OCI-LY1 (cell line): Measurements from ENCODE around the gene LEKR1.

Experiments used
- H2AFZ ChIP-seq: fragments of 200-600 bp; sonication (generic), shearing (Covaris generic); 2 replicates; pipeline ENCODE4 v1.6.0; 2014; ENCODE audit warnings: antibody characterized with exemption, mild to moderate bottlenecking, low read length
- H3F3A ChIP-seq: fragments of 200-600 bp; sonication (generic), shearing (Covaris generic); 2 replicates; pipeline ENCODE4 v1.6.0; 2014; ENCODE audit warnings: mild to moderate bottlenecking, antibody characterized with exemption, low read length, moderate library complexity; ENCODE audit not compliant: insufficient read depth
- H3K27ac ChIP-seq: fragments of 200-600 bp; sonication (generic); 2 replicates; pipeline ENCODE4 v1.5.1; 2014; ENCODE audit warnings: low read length, mixed run types, mild to moderate bottlenecking, low read depth; ENCODE audit not compliant: poor library complexity, severe bottlenecking
- H3K27me3 ChIP-seq: fragments of 200-600 bp; sonication (generic); 2 replicates; pipeline ENCODE4 v1.6.0; 2014; ENCODE audit warnings: antibody characterized with exemption, mild to moderate bottlenecking, low read length, moderate library complexity; ENCODE audit not compliant: insufficient read depth
- H3K36me3 ChIP-seq: fragments of 200-600 bp; sonication (generic); 2 replicates; pipeline ENCODE4 v1.6.1; 2014; ENCODE audit warnings: mild to moderate bottlenecking, antibody characterized with exemption, low read length, moderate library complexity, mixed read lengths; ENCODE audit not compliant: insufficient read depth
- H3K4me1 ChIP-seq: fragments of 200-600 bp; sonication (generic); 2 replicates; pipeline ENCODE4 v1.5.1; 2014; ENCODE audit warnings: mild to moderate bottlenecking, low read length, moderate library complexity; ENCODE audit not compliant: insufficient read depth, severe bottlenecking
- H3K4me2 ChIP-seq: fragments of 200-600 bp; sonication (generic), shearing (Covaris generic); 2 replicates; pipeline ENCODE4 v1.6.1; 2014; ENCODE audit warnings: low read length
- H3K4me3 ChIP-seq: fragments of 200-600 bp; sonication (generic); 2 replicates; pipeline ENCODE4 v1.5.1; 2014; ENCODE audit warnings: low read length, low read depth, mild to moderate bottlenecking, mixed read lengths; ENCODE audit not compliant: poor library complexity, severe bottlenecking
- H3K79me2 ChIP-seq: fragments of 200-600 bp; shearing (Covaris generic); 2 replicates; pipeline ENCODE4 v1.6.1; 2016; ENCODE audit warnings: mixed run types, low read length, mixed read lengths; ENCODE audit not compliant: insufficient read depth
- H3K9ac ChIP-seq: fragments of 200-600 bp; sonication (generic), shearing (Covaris generic); 2 replicates; pipeline ENCODE4 v1.6.1; 2014; ENCODE audit warnings: mild to moderate bottlenecking, low read length, mixed read lengths
- H3K9me2 ChIP-seq: fragments of 200-600 bp; sonication (generic), shearing (Covaris generic); 2 replicates; pipeline ENCODE4 v1.6.1; 2014; ENCODE audit warnings: low read depth, mild to moderate bottlenecking, low read length, mixed read lengths
- H3K9me3 ChIP-seq: fragments of 200-600 bp; shearing (Covaris generic); 2 replicates; pipeline ENCODE4 v1.6.1; 2014; ENCODE audit warnings: low read length, mixed read lengths
- H4K20me1 ChIP-seq: fragments of 200-600 bp; sonication (generic), shearing (Covaris generic); 2 replicates; pipeline ENCODE4 v1.6.0; 2016; ENCODE audit warnings: mild to moderate bottlenecking, low read length; ENCODE audit not compliant: insufficient read depth
- EZH2 ChIP-seq: fragments of 200-600 bp; sonication (generic), shearing (Covaris generic); IDR thresholded peaks from 2 replicates; pipeline ENCODE4 v1.8.0; 2017; ENCODE audit warnings: borderline replicate concordance, mixed run types, mild to moderate bottlenecking, antibody characterized with exemption, low read length, moderate library complexity, mixed read lengths
- TF ChIP-seq, protein P1 (sequence below): fragments of 200-600 bp; sonication (generic), shearing (Covaris generic); IDR thresholded peaks from 2 replicates; pipeline ENCODE4 v1.5.1; 2017; ENCODE audit warnings: mild to moderate bottlenecking, antibody characterized with exemption, low read length, moderate library complexity, mixed read lengths

The LEKR1 gene

DNA sequence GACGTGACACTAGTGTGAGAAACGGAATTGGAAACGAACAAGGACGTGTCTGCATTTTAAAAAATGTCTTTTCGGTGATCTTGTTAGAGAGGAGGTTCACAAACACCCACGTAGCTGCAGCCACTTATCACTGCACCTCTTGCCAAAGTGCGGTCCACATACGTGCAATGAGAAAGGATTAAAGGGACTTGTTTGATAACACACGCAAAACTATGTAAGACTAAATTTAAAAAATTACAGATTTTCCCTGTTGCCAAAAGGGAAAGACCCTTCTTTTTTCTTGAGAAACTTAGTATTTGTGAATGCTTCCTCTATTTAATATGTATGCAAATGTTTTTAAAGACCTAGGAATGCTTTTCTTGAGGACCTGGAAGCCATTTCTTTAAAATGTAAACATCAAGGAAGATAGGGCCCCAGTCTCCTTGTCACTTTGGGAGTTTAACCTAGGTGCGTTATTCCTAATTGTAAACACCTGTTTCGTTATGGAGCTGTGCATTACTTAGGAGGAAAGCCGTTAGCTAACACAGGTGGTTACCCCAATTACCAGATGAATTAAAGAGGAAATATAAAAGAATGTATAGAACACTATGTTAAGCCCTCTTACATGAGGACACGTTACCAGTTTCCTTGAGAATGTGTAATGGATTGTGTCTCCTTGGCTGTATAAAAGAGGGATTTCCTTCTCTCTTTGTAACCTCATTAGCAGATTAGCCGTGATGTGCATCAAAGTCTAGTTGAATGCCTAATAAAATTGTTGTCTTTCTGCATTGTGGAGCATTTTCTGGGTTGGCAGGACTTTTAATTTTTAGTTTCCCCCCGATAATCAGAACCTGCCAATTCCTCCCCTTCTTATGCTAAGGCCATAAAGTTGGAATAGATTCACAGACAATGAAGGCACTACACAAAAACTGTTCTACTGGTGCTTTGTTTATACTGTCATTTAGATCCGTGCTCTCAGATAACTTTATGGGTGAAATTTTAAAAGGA, 1.0 kb downstream of the LEKR1 start:
- H3K9me2 ChIP-seq = no peaks in the 10 kb centered on the region
- no peaks in the 10 kb centered on the region for H3K79me2 ChIP-seq
- peaks cover 44% of the 10 kb centered on the region for H3K4me1 ChIP-seq
- no peaks in the 10 kb centered on the region; the same call in 1 of the 2 replicates for H3K36me3 ChIP-seq
- TF ChIP-seq EZH2 = no peak
- TF ChIP-seq, protein P1, sequence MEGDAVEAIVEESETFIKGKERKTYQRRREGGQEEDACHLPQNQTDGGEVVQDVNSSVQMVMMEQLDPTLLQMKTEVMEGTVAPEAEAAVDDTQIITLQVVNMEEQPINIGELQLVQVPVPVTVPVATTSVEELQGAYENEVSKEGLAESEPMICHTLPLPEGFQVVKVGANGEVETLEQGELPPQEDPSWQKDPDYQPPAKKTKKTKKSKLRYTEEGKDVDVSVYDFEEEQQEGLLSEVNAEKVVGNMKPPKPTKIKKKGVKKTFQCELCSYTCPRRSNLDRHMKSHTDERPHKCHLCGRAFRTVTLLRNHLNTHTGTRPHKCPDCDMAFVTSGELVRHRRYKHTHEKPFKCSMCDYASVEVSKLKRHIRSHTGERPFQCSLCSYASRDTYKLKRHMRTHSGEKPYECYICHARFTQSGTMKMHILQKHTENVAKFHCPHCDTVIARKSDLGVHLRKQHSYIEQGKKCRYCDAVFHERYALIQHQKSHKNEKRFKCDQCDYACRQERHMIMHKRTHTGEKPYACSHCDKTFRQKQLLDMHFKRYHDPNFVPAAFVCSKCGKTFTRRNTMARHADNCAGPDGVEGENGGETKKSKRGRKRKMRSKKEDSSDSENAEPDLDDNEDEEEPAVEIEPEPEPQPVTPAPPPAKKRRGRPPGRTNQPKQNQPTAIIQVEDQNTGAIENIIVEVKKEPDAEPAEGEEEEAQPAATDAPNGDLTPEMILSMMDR = no peak
- H3K4me3 ChIP-seq = peak overlapping the region; percentile 68
- H2AFZ ChIP-seq = peak overlapping the region; percentile 2; the same call in 1 of the 2 replicates
- H4K20me1 ChIP-seq = no peaks in the 10 kb centered on the region
- H3K9me3 ChIP-seq = no peaks in the 10 kb centered on the region
- H3K4me2 ChIP-seq = peak overlapping the region; percentile 75
- peak overlapping the region; percentile 85 for H3K27ac ChIP-seq
- H3K9ac ChIP-seq = peak overlapping the region; percentile 72
- H3K27me3 ChIP-seq = no peaks in the 10 kb centered on the region
- peaks cover 7% of the 10 kb centered on the region; the same call in 1 of the 2 replicates for H3F3A ChIP-seq

DNA sequence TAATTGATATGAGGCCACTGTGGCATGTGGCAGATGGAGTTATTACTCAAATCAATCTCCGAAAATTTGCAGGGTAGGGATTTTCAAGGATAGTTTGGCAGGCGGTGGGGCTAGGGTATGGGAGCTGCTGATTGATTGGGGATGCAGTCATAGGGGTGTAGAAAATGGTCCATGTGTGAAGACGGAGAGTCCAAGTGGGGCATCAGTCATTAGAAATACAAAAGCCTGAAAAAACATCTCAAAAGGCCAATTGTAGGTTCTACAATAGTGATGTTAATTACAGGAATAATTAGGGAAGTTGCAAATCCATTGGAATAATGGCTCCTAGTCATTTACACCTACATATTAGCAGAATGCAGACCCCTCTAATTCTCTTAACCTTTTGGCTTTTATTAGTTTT, 4.9 kb downstream of the LEKR1 start:
- H3K4me2 ChIP-seq = no peak overlapping the region
- H3K27me3 ChIP-seq = no peaks in the 10 kb centered on the region

DNA sequence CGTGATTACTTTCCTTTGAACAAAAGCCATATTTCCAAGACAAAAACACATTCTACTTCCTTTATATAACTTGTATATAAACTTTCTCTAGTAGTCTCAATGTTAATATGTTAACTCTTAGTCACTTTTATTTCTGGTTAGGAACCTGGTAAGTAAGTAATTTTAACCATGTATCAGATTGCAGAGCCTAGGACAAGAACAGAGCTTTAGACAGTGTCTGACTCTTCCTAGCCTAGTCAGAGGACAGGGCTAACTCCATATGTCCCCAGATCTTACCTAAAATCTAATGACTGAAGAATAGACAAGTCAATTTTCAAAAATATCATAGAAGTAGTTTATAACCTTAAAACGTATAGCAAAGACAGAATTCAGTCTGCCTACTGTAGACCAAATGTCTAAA, 8.3 kb downstream of the LEKR1 start:
- 0 out of 2 replicates have a peak, but pooled peaks cover 4% of the 10 kb centered on the region for H3F3A ChIP-seq
- H4K20me1 ChIP-seq = no peaks in the 10 kb centered on the region
- H3K36me3 ChIP-seq = no peaks in the 10 kb centered on the region; the same call in 1 of the 2 replicates
- H3K27ac ChIP-seq = no peak overlapping the region
- no peak overlapping the region for H3K4me2 ChIP-seq
- TF ChIP-seq, protein P1 = no peak
- TF ChIP-seq EZH2 = no peak
- H3K9me3 ChIP-seq = no peaks in the 10 kb centered on the region
- H3K27me3 ChIP-seq = no peaks in the 10 kb centered on the region
- no peak overlapping the region for H2AFZ ChIP-seq
- H3K4me3 ChIP-seq = no peak overlapping the region
- peaks cover 1% of the 10 kb centered on the region for H3K4me1 ChIP-seq
- no peaks in the 10 kb centered on the region for H3K9me2 ChIP-seq
- H3K79me2 ChIP-seq = no peaks in the 10 kb centered on the region
- no peak overlapping the region for H3K9ac ChIP-seq

More for the DNA sequence above, 4.9 kb downstream of the LEKR1 start:
- H3K9me2 ChIP-seq = no peaks in the 10 kb centered on the region
- H3K9ac ChIP-seq = no peak overlapping the region
- H3K36me3 ChIP-seq = no peaks in the 10 kb centered on the region; the same call in 1 of the 2 replicates
- peaks cover 25% of the 10 kb centered on the region for H3K4me1 ChIP-seq
- TF ChIP-seq EZH2 = no peak
- TF ChIP-seq, protein P1 = no peak
- no peak overlapping the region for H3K4me3 ChIP-seq
- H2AFZ ChIP-seq = no peak overlapping the region
- H3F3A ChIP-seq = 0 out of 2 replicates have a peak, but pooled peaks cover 4% of the 10 kb centered on the region
- H3K9me3 ChIP-seq = no peaks in the 10 kb centered on the region
- H3K27ac ChIP-seq = no peak overlapping the region
- H4K20me1 ChIP-seq = no peaks in the 10 kb centered on the region
- no peaks in the 10 kb centered on the region for H3K79me2 ChIP-seq
